NT2/D1 (cell line): ENCODE measurements around the gene ITGB4.

Experiments used
- SUZ12 ChIP-seq: IDR thresholded peaks from 2 replicates; pipeline ENCODE4 v1.6.1; 2011; ENCODE audit not compliant: insufficient read length, insufficient read depth; ENCODE audit errors: extremely low read depth
- YY1 ChIP-seq: IDR thresholded peaks from 2 replicates; pipeline ENCODE4 v1.6.1; 2011; ENCODE audit not compliant: insufficient read length, insufficient read depth
- ZNF274 ChIP-seq: IDR thresholded peaks from 2 replicates; pipeline ENCODE4 v1.6.1; 2011; ENCODE audit warnings: mild to moderate bottlenecking, low read depth, low read length

GRCh38 chr17:75806822-75807500 is 85.7 kb downstream of the ITGB4 start:
- TF ChIP-seq YY1 (no peak), ZNF274 (no peak), SUZ12 (no peak)
